K562 (cell line): ENCODE results near the gene IGSF21. TPM values are rescaled to one million over a fixed set of nuclear protein-coding genes. Genes with fewer than 3 reads are reported as not detected.

Experiments used
- ATAC-seq: fragments of 200-7000 bp; cut with Tn5 transposase; 3 replicates; pipeline ENCODE4 v1.9.1; 2020; ENCODE audit warnings: moderate library complexity
- BruUV-seq: library from RNA; stranded (reverse); fragments of 400-500 nt; replicated peaks from 2 replicates; lab custom pipeline; 2021; lab: Mats Ljungman, UMichigan
- CTCF ChIA-PET: fragments of 300-600 bp; formaldehyde crosslinking; extraction: SDS; loops from one replicate; lab custom pipeline; 2021; ENCODE audit warnings: low intra/inter-chr PET ratio; lab: Yijun Ruan, JAX
- POLR2A ChIA-PET: fragments of 300-600, 350-650 bp; sonication (Branson Sonifier 250); formaldehyde crosslinking; extraction: SDS; loops from one replicate; lab custom pipeline; 2021; ENCODE audit warnings: antibody characterized with exemption, inconsistent platforms; lab: Yijun Ruan, JAX
- DNase-seq, 4 experiments: peaks; one replicate each; pipeline versions ENCODE4 v3.0.0 to v3.0.0-alpha.2; 2011 to 2018; ENCODE audit warnings: low spot score in 3 of 4, mixed read lengths in 3 of 4; ENCODE audit errors: extremely low read depth in 1 of 4
- FAIRE-seq: peaks from 2 replicates; lab custom pipeline; 2011; peaks lifted over from hg19 to GRCh38; lab: Jason Lieb, UNC
- H2AFZ ChIP-seq: 2 replicates; pipeline ENCODE4 v1.6.0; 2011; ENCODE audit warnings: low read depth, low read length, control low read depth, inconsistent platforms
- H3K27ac ChIP-seq: fragments of 200-600 bp; 3 replicates; pipeline ENCODE4 v1.8.0; 2011; ENCODE audit warnings: low read depth, mild to moderate bottlenecking, control low read depth, inconsistent platforms, low read length, moderate library complexity, mixed read lengths; ENCODE audit errors: extremely low read depth
- H3K27me3 ChIP-seq, 2 experiments: fragments of 300-600 bp in 1 of 2; 2 replicates in 1 of 2; 3 replicates in 1 of 2; pipeline versions ENCODE4 v1.6.0 to v1.8.0; 2011; ENCODE audit warnings: inconsistent platforms in 2 of 2, low read length in 2 of 2, mild to moderate bottlenecking in 1 of 2, mixed read lengths in 1 of 2, moderate library complexity in 1 of 2; ENCODE audit not compliant: control insufficient read depth in 2 of 2, insufficient read depth in 2 of 2
- H3K36me3 ChIP-seq: fragments of 300-600 bp; 3 replicates; pipeline ENCODE4 v1.8.0; 2011; ENCODE audit warnings: mild to moderate bottlenecking, low read length, inconsistent platforms; ENCODE audit not compliant: control insufficient read depth, insufficient read depth
- H3K4me1 ChIP-seq, 2 experiments: fragments of 200-600 bp in 1 of 2; replicated peaks in 1 of 2; 2 replicates in 1 of 2; 3 replicates in 1 of 2; pipeline versions ENCODE4 v1.5.1 to v1.8.0; 2011; ENCODE audit warnings: inconsistent platforms in 2 of 2, low read length in 2 of 2, mild to moderate bottlenecking in 1 of 2, mixed read lengths in 1 of 2, moderate library complexity in 1 of 2; ENCODE audit not compliant: control insufficient read depth in 2 of 2, insufficient read depth in 2 of 2
- H3K4me2 ChIP-seq: 2 replicates; pipeline ENCODE4 v1.6.1; 2011; ENCODE audit warnings: low read length, control low read depth, inconsistent platforms, mixed read lengths; ENCODE audit not compliant: insufficient read depth
- H3K4me3 ChIP-seq: fragments of 200-600 bp; sonication (generic), shearing (Covaris generic); 2 replicates; pipeline ENCODE4 v1.5.1; 2016; ENCODE audit warnings: control low read depth, inconsistent platforms
- H3K79me2 ChIP-seq: fragments of 200-600 bp; 3 replicates; pipeline ENCODE4 v1.8.0; 2011; ENCODE audit warnings: low read length, inconsistent platforms; ENCODE audit not compliant: control insufficient read depth, insufficient read depth
- H3K9ac ChIP-seq, 2 experiments: 2 replicates each; pipeline versions ENCODE4 v1.6.0 to v1.6.1; 2011; ENCODE audit warnings: low read depth in 2 of 2, low read length in 2 of 2, control low read depth in 1 of 2, inconsistent platforms in 1 of 2, mild to moderate bottlenecking in 1 of 2, mixed read lengths in 1 of 2; ENCODE audit not compliant: insufficient read depth in 1 of 2
- H3K9me1 ChIP-seq: one replicate; pipeline ENCODE4 v1.6.0; 2011; ENCODE audit warnings: inconsistent platforms, mild to moderate bottlenecking, low read length, moderate library complexity; ENCODE audit not compliant: control insufficient read depth, insufficient read depth
- H3K9me3 ChIP-seq: replicated peaks from 2 replicates; pipeline ENCODE4 v1.5.1; 2011; ENCODE audit warnings: low read depth, low read length, inconsistent platforms; ENCODE audit not compliant: control insufficient read depth, insufficient read depth
- H4K20me1 ChIP-seq: replicated peaks from 2 replicates; pipeline ENCODE4 v1.6.1; 2011; ENCODE audit warnings: low read length, inconsistent platforms, mixed read lengths; ENCODE audit not compliant: control insufficient read depth, insufficient read depth
- ATF1 ChIP-seq, 2 experiments: fragments of 450-650 bp in 1 of 2; IDR thresholded peaks; 2 replicates each; pipeline ENCODE4 v1.6.1; 2016; ENCODE audit warnings: missing compliant biosample characterization in 1 of 2, missing genetic modification characterization in 1 of 2
- ESRRA ChIP-seq: fragments of 450-650 bp; IDR thresholded peaks from 2 replicates; pipeline ENCODE4 v1.6.1; 2014; ENCODE audit warnings: low read depth, mild to moderate bottlenecking, moderate library complexity, borderline replicate concordance
- KDM1A ChIP-seq, 2 experiments: fragments of 450-650 bp; IDR thresholded peaks; 2 replicates each; pipeline ENCODE4 v1.6.1; 2016; ENCODE audit warnings: mild to moderate bottlenecking in 2 of 2
- MTA2 ChIP-seq: fragments of 450-650 bp; IDR thresholded peaks from 2 replicates; pipeline ENCODE4 v1.6.1; 2016; ENCODE audit warnings: low read depth
- NR2C1 ChIP-seq, 2 experiments: fragments of 450-650 bp; IDR thresholded peaks; 2 replicates each; pipeline ENCODE4 v1.6.1; 2017; ENCODE audit warnings: mild to moderate bottlenecking in 2 of 2, antibody characterized with exemption in 1 of 2, inconsistent platforms in 1 of 2, missing compliant biosample characterization in 1 of 2, missing genetic modification characterization in 1 of 2
- NR2C2 ChIP-seq, 2 experiments: fragments of 200-800 bp in 1 of 2; sonication (Bioruptor generic) in 1 of 2; sonication (generic) in 1 of 2; formaldehyde crosslinking in 1 of 2; IDR thresholded peaks; 2 replicates each; pipeline versions ENCODE4 v1.6.1 to v1.8.0; 2016 to 2022; ENCODE audit warnings: mild to moderate bottlenecking in 1 of 2, missing compliant biosample characterization in 1 of 2, missing genetic modification characterization in 1 of 2, missing genetic modification reagents in 1 of 2
- SMARCA4 ChIP-seq: fragments of 450-650 bp; IDR thresholded peaks from 2 replicates; pipeline ENCODE4 v1.6.1; 2016
- STAG1 ChIP-seq: sonication (generic); formaldehyde crosslinking; IDR thresholded peaks from 2 replicates; pipeline ENCODE4 v1.5.0; 2020; ENCODE audit warnings: missing genetic modification reagents, borderline replicate concordance
- WGBS: fragments of 100-300 bp; shearing (Covaris generic); methylation state at CpG from one replicate; pipeline ENCODE4 v1.1.6; 2016; ENCODE audit warnings: low coverage, mixed read lengths; ENCODE audit not compliant: insufficient coverage; ENCODE audit errors: missing lambda C conversion rate; 5-methylcytosine and 5-hydroxymethylcytosine counted together
- in situ Hi-C: fragments of 300-500 bp; cut with MboI; formaldehyde crosslinking; loops from 4 replicates; pipeline ENCODE4 v1.15.0; 2018; ENCODE audit warnings: inconsistent platforms, mixed read lengths
- intact Hi-C: fragments of 100-400 bp; cut with micrococcal nuclease; formaldehyde crosslinking; loops from 2 replicates; pipeline ENCODE4 v1.14.2; 2022
- polyA plus RNA-seq, 8 experiments: library from polyadenylated mRNA; depleted of rRNA in 4 of 8; stranded (reverse) in 5 of 8; unstranded in 3 of 8; fragments of >200 nt; fragmentation: Nextera tagmentation in 2 of 8; fragmentation: Illumina TruSeq in 1 of 8; extraction: Ambion mirVana in 2 of 8; extraction: Trizol in 1 of 8; gene quantifications; 2 replicates each; pipeline versions ENCODE4 v1.2.1 to v1.2.3, GENCODE V29; 2011 to 2014; ENCODE audit warnings: inconsistent platforms in 1 of 8, missing spikeins in 1 of 8
- total RNA-seq, 7 experiments: library from RNA; depleted of rRNA in 6 of 7; stranded (reverse); fragments of >200 nt in 6 of 7; fragmentation: Illumina TruSeq in 2 of 7; extraction: Trizol in 2 of 7; gene quantifications; 2 replicates each; pipeline versions ENCODE4 v1.2.1 to v1.2.3, GENCODE V29; 2011 to 2021; ENCODE audit warnings: low replicate concordance in 1 of 7

IGSF21 gene
- total and polyA plus RNA-seq, 9 of the 15 experiments (the other 6 are each of a cell fraction or from before 2014, with no cell fraction given) = not detected

DNA sequence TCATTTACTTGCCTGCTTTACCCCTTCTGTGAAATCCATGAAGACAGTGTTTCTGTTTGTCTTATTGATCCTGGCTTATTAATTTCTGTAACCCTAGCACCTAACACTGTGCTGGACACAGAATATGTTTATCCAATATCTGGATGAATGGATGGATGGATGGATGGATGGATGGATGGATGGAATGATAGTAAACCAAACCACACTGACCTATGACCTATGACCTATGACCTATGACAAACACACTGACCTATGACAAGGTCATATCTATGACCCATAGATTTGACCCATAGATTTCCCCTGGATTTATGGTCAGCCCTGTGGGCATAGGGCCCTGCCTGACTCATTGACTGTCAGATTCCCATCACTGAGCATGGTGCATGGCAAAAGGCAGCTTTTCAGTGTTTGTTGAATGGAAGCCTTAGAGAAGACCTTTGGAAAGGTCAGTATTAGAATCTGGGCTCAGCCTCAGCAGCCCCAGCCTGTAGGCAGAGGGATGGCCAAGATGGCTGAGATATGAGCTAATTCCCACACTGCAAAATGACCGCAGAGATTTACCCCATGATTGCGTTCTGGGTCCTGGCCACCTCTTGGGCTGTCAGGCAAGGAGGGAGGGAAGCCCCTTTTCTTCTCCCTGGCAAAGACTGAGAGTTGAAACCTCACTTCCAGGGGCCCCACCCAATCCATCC lies 24.6 kb downstream of the IGSF21 start:
- intact Hi-C loops = no loop called here
- Histone ChIP-seq H3K9me1 (no peaks in the 10 kb centered on the region), H3K36me3 (no peaks in the 10 kb centered on the region), H3K4me1 (no peaks in the 10 kb centered on the region), H3K79me2 (no peaks in the 10 kb centered on the region), H4K20me1 (0 out of 2 replicates have a peak, but pooled peaks cover 2% of the 10 kb centered on the region), H3K9me3 (no peaks in the 10 kb centered on the region), H3K4me2 (no peak overlapping the region), H3K27ac (no peak overlapping the region), H3K9ac (no peak overlapping the region), H3K4me3 (no peak overlapping the region), H3K27me3 (peaks cover 0 to 6% of the 10 kb centered on the region in 2 experiments; a peak in 1 of 5 replicates), H2AFZ (no peak overlapping the region)
- ATAC-seq = no peak
- DNase-seq = no peak
- FAIRE-seq = no peak
- WGBS = 5% methylated on average over 2 of the region's 2 CpGs
- ChIA-PET POLR2A (interaction anchor here (0.8 kb wide), 1 partner anchor 11 kb away, joined by 3 read pairs; no protein-coding TSS in a partner anchor), CTCF (no interaction called here)
- no TSS peak for BruUV-seq
- TF ChIP-seq ATF1 (CRISPR knock-in tag; IDR thresholded peaks at IDR 0.05) (no peak), ATF1 (tag; IDR thresholded peaks at IDR 0.05) (0 out of 2 replicates have a peak, but pooled peaks have one; percentile 25), ESRRA (peak; percentile 79), SMARCA4 (no peak), NR2C2 (CRISPR knock-in tag; IDR thresholded peaks at IDR 0.05) (peak; percentile 96), NR2C2 (tag; IDR thresholded peaks at IDR 0.05) (peak; percentile 96), MTA2 (peak; percentile 19; the same call in 1 of the 2 replicates), NR2C1 (IDR thresholded peaks at IDR 0.05) (peak; percentile 96), NR2C1 (tag; IDR thresholded peaks at IDR 0.05) (peak; percentile 98), KDM1A (IDR thresholded peaks at IDR 0.05) (0 out of 4 replicates have a peak, but pooled peaks of 1 of the 2 experiments have one; percentile 12), STAG1 (CRISPR knock-in tag) (no peak)
- in situ Hi-C loops = no loop called here
